GM10266 (cell line): ENCODE measurements around the gene SCN3B.
"Not testable (repeated sequence)": the region's sequence is repeated elsewhere in the genome, so short reads cannot be mapped to it uniquely, and the experiment has no call there.

Experiments used
- DNase-seq: peaks from one replicate; pipeline ENCODE4 v3.0.0; 2012; ENCODE audit errors: extremely low spot score
- TF ChIP-seq, protein P1 (sequence below): IDR thresholded peaks from 2 replicates; pipeline ENCODE4 v1.5.1; 2012; ENCODE audit warnings: mild to moderate bottlenecking, low read depth; ENCODE audit not compliant: control insufficient read depth, insufficient read depth; ENCODE audit errors: missing control alignments

Gene SCN3B

DNA sequence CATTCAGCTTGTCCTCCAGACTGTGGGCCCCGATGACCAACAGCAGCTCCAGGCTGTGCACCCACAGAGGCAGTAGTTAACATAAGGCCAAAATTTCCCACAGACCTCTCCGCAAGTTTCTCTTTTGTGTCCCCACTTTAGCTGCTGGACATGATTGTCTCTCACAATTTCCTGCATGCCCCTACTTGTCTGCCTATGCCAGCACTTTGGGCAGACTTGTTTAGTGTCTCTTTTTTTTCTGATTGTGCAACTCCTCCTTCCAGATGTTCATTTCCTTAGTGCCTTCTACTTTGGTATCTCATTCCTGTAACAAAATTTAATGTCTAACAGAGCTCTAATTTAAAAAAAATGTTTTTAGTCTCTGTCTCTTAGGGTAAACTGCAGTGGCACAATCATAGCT lies 23.8 kb upstream of the SCN3B start:
- TF ChIP-seq, protein P1, sequence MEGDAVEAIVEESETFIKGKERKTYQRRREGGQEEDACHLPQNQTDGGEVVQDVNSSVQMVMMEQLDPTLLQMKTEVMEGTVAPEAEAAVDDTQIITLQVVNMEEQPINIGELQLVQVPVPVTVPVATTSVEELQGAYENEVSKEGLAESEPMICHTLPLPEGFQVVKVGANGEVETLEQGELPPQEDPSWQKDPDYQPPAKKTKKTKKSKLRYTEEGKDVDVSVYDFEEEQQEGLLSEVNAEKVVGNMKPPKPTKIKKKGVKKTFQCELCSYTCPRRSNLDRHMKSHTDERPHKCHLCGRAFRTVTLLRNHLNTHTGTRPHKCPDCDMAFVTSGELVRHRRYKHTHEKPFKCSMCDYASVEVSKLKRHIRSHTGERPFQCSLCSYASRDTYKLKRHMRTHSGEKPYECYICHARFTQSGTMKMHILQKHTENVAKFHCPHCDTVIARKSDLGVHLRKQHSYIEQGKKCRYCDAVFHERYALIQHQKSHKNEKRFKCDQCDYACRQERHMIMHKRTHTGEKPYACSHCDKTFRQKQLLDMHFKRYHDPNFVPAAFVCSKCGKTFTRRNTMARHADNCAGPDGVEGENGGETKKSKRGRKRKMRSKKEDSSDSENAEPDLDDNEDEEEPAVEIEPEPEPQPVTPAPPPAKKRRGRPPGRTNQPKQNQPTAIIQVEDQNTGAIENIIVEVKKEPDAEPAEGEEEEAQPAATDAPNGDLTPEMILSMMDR = no peak
- DNase-seq = no peak

GRCh38 chr11:123677510-123677909 lies 23.1 kb upstream of the SCN3B start:
- no peak for DNase-seq
- TF ChIP-seq, protein P1 = no peak

DNA sequence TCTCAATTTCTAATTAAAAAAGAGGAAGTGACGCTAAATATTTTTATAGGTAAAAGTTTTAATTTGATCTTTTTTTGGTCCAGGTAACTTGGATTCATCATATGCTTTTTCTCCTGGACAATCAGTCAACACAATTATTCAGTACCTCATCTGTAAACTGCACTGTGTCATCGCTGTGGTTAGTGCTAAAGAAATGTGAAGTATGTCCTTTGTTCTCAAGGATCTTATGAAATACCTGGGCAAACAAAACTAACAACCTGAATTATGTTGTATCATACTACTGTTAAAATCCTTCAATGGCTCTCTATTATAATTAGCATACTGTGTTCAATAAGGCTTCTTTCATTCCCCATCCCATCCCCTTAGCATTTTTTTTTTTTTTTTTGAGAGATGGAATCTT lies 19.9 kb upstream of the SCN3B start:
- DNase-seq = no peak
- TF ChIP-seq, protein P1 = no peak

GRCh38 chr11:123672568-123672967 lies 18.1 kb upstream of the SCN3B start:
- TF ChIP-seq, protein P1 = no peak
- no peak for DNase-seq

GRCh38 chr11:123671534-123671933 lies 17.1 kb upstream of the SCN3B start:
- TF ChIP-seq, protein P1 = no peak
- DNase-seq = no peak

- DNase-seq = no peak
- TF ChIP-seq, protein P1 = no peak
Observed at GRCh38 chr11:123670081-123670480, 15.7 kb upstream of the SCN3B start.

GRCh38 chr11:123665306-123665705 lies 10.9 kb upstream of the SCN3B start:
- TF ChIP-seq, protein P1 = no peak
- no peak for DNase-seq

- not testable (repeated sequence) for DNase-seq
Observed at GRCh38 chr11:123659965-123660364, 5.5 kb upstream of the SCN3B start.
